RWPE1 (cell line): ENCODE data around the gene PTRHD1.
"Not testable (repeated sequence)": the region's sequence is repeated elsewhere in the genome, so short reads cannot be mapped to it uniquely, and the experiment has no call there.

Experiments used
- CTCF ChIA-PET: fragments of 350-600 bp; sonication (Branson Sonifier 250); formaldehyde crosslinking; extraction: SDS; loops from one replicate; lab custom pipeline; 2021; lab: Yijun Ruan, JAX
- POLR2A ChIA-PET: fragments of 400-600 bp; formaldehyde crosslinking; extraction: SDS; loops from one replicate; lab custom pipeline; 2020; ENCODE audit warnings: antibody characterized with exemption; ENCODE audit not compliant: low non-redundant PET; lab: Yijun Ruan, JAX
- DNase-seq: peaks from one replicate; pipeline ENCODE4 v3.0.0; 2012; ENCODE audit warnings: low spot score
- H3K27ac ChIP-seq: fragments of 450-650 bp; 2 replicates; pipeline ENCODE4 v1.5.1; 2017
- CTCF ChIP-seq: fragments of 450-650 bp; conservative IDR thresholded peaks from 2 replicates; pipeline ENCODE4 v1.5.1; 2017; ENCODE audit warnings: low read depth, mild to moderate bottlenecking

PTRHD1 gene

GRCh38 chr2:24838541-24838940 is 45.4 kb upstream of the PTRHD1 start:
- DNase-seq = no peak
- no peak overlapping the region for H3K27ac ChIP-seq
- POLR2A ChIA-PET = no interaction called here
- CTCF ChIA-PET = no interaction called here
- no peak for TF ChIP-seq CTCF

GRCh38 chr2:24837996-24838513 is 44.9 kb upstream of the PTRHD1 start:
- no peak for DNase-seq
- H3K27ac ChIP-seq = no peak overlapping the region
- TF ChIP-seq CTCF = no peak
- ChIA-PET POLR2A (no interaction called here), CTCF (interaction anchor here (0.6 kb wide), 1 partner anchor 19 kb away, joined by 3 read pairs; no protein-coding TSS in a partner anchor)

GRCh38 chr2:24836706-24837105 is 43.5 kb upstream of the PTRHD1 start:
- POLR2A ChIA-PET = no interaction called here
- TF ChIP-seq CTCF = no peak
- CTCF ChIA-PET = no interaction called here
- DNase-seq = no peak
- H3K27ac ChIP-seq = no peak overlapping the region

GRCh38 chr2:24836206-24836605 is 43.0 kb upstream of the PTRHD1 start:
- ChIA-PET POLR2A (no interaction called here), CTCF (no interaction called here)
- TF ChIP-seq CTCF = no peak
- no peak for DNase-seq
- H3K27ac ChIP-seq = no peak overlapping the region

- CTCF ChIA-PET = interaction anchor here (1.1 kb wide), 1 partner anchor 425 kb away, joined by 3 read pairs; no protein-coding TSS in a partner anchor
- peak; percentile 33 for DNase-seq
- POLR2A ChIA-PET = not testable (repeated sequence)
- H3K27ac ChIP-seq = peak overlapping the region; percentile 32
Observed at GRCh38 chr2:24835411-24835810, 42.2 kb upstream of the PTRHD1 start.

- CTCF ChIA-PET = interaction anchor here (1.1 kb wide), 1 partner anchor 424 kb away, joined by 3 read pairs; no protein-coding TSS in a partner anchor
- TF ChIP-seq CTCF = no peak
- POLR2A ChIA-PET = no interaction called here
- peak overlapping the region; percentile 32; the same call in 1 of the 2 replicates for H3K27ac ChIP-seq
- no peak for DNase-seq
Observed at GRCh38 chr2:24834733-24835395, 41.7 kb upstream of the PTRHD1 start.
